ENCODE measurements around the gene MX2. TPM values are rescaled to one million over a fixed set of nuclear protein-coding genes. Genes with fewer than 3 reads are reported as not detected.

The MX2 gene
- total and polyA plus RNA-seq, 2 of the 8 experiments (the other 6 are each of a cell fraction or from before 2014, with no cell fraction given), result 3.1 to 8.9 TPM

- Histone ChIP-seq H4K5ac (ENCODE audit: insufficient read length, low read depth, low read length) (no peak within 1 kb of the TSS), H3K9ac (replicated peaks in 1 of 4; ENCODE audit: extremely low read depth in 1 of 4, low read depth in 3 of 4, low read length in 3 of 4) (no peak within 1 kb of the TSS; a peak in 3 of 7 replicates), H3K18ac (ENCODE audit: extremely low read depth, low read length) (peak within 1 kb of the TSS; percentile 78), H3K23ac (ENCODE audit: insufficient read length) (no peak within 1 kb of the TSS), H3K4me1 (replicated peaks in 1 of 4; ENCODE audit: control insufficient read depth in 3 of 4, insufficient read depth in 4 of 4, low read length in 3 of 4) (0 out of 7 replicates have a peak, but pooled peaks cover 0 to 3% (median 1%) of the 10 kb centered on the region in 4 experiments), H4K20me1 (replicated peaks in 1 of 2; ENCODE audit: control insufficient read depth in 1 of 2, insufficient read depth in 2 of 2, low read length in 2 of 2) (no peaks in the 10 kb centered on the region), H3K9me3 (ENCODE audit: insufficient read depth in 2 of 2, low read depth in 1 of 2, low read length in 1 of 2) (no peaks in the 10 kb centered on the region), H3K4me2 (ENCODE audit: insufficient read depth in 1 of 2, low read depth in 2 of 2, low read length in 2 of 2) (peak within 1 kb of the TSS; percentile 60 to 89), H2BK5ac (ENCODE audit: low read depth, low read length) (no peak within 1 kb of the TSS), H3K27ac (ENCODE audit: low read depth, low read length) (no peak within 1 kb of the TSS), H4K8ac (ENCODE audit: extremely low read depth, insufficient read depth, low read length) (peak within 1 kb of the TSS; percentile 80), H3K27me3 (replicated peaks in 1 of 4; ENCODE audit: control insufficient read depth in 3 of 4, extremely low read depth in 1 of 4, insufficient read depth in 3 of 4, low read length in 3 of 4) (peaks cover 5 to 33% (median 24%) of the 10 kb centered on the region in 4 experiments), H3K79me1 (ENCODE audit: low read depth, low read length) (no peaks in the 10 kb centered on the region), H4K91ac (replicated peaks; ENCODE audit: insufficient read length, low read length) (peak within 1 kb of the TSS; percentile 36), H3K36me3 (ENCODE audit: control insufficient read depth in 2 of 4, insufficient read depth in 4 of 4, low read length in 3 of 4) (no peaks in the 10 kb centered on the region), H3K56ac (replicated peaks; ENCODE audit: insufficient read length, low read depth, low read length) (no peak within 1 kb of the TSS), H2BK15ac (ENCODE audit: low read length) (peak within 1 kb of the TSS; percentile 61; the same call in 1 of the 2 replicates), H3K79me2 (ENCODE audit: control insufficient read depth in 1 of 2, insufficient read depth in 2 of 2, low read length in 2 of 2) (no peaks in the 10 kb centered on the region), H3K4me3 (ENCODE audit: extremely low read depth in 1 of 4, insufficient read depth in 2 of 4, low read depth in 3 of 4, low read length in 4 of 4) (peak within 1 kb of the TSS; percentile 24 to 66 (median 58)), H2AK5ac (ENCODE audit: low read depth, low read length) (no peak within 1 kb of the TSS), H2AFZ (ENCODE audit: low read length) (peak within 1 kb of the TSS; percentile 97), H2BK20ac (ENCODE audit: low read length) (0 out of 2 replicates have a peak within 1 kb of the TSS, but pooled peaks have one; percentile 3), H3K23me2 (ENCODE audit: low read depth, low read length) (peaks cover 6% of the 10 kb centered on the region; the same call in 1 of the 2 replicates), H3K4ac (replicated peaks; ENCODE audit: insufficient read length, low read depth, low read length) (no peak within 1 kb of the TSS), H2BK120ac (replicated peaks; ENCODE audit: low read depth, low read length) (no peak within 1 kb of the TSS), H3K14ac (ENCODE audit: insufficient read length) (no peak within 1 kb of the TSS), H2BK12ac (ENCODE audit: low read depth, low read length) (peak within 1 kb of the TSS; percentile 33; the same call in 1 of the 2 replicates)
- 5% methylated on average over 48 of the region's 65 CpGs; no CpG with 5 or more reads in 1 of the 2 experiments for WGBS, 2 experiments (ENCODE audit: extremely low coverage in 1 of 2, insufficient coverage in 1 of 2, insufficient read length in 1 of 2, insufficient replicate concordance in 2 of 2, low coverage in 1 of 2, low lambda C conversion rate in 2 of 2, missing lambda C conversion rate in 1 of 2)
- no peak for FAIRE-seq
- peak in 1 of 2 experiments; percentile 60 for DNase-seq (ENCODE audit: low read depth in 1 of 2, low spot score in 2 of 2)
- CTCF ChIA-PET (ENCODE audit: partially characterized antibody), result interaction anchor here (4.4 kb wide), 1 partner anchor 14 kb away, joined by 20 read pairs; no protein-coding TSS in a partner anchor
- POLR2A ChIA-PET (ENCODE audit: partially characterized antibody), result interaction anchor here (0.6 kb wide), 1 partner anchor 131 kb away, joined by 3 read pairs; no protein-coding TSS in a partner anchor
- TF ChIP-seq CEBPB (IDR thresholded peaks at IDR 0.05; ENCODE audit: low read depth, low read length), result no peak
- TF ChIP-seq BACH1 (IDR thresholded peaks at IDR 0.05; ENCODE audit: low read length), result no peak
- TF ChIP-seq RBBP5 (IDR thresholded peaks at IDR 0.05; ENCODE audit: borderline replicate concordance, low read depth, low read length), result 0 out of 2 replicates have a peak, but pooled peaks have one; percentile 28
- no peak for TF ChIP-seq NRF1 (IDR thresholded peaks at IDR 0.05; ENCODE audit: low read depth, low read length)
- peak; percentile 19; the same call in 1 of the 2 replicates for TF ChIP-seq BRCA1 (IDR thresholded peaks at IDR 0.05; ENCODE audit: low read depth, low read length)
- TF ChIP-seq SUZ12 (IDR thresholded peaks at IDR 0.05; ENCODE audit: low read length), result 0 out of 2 replicates have a peak, but pooled peaks have one; percentile 32
- TF ChIP-seq JUND (IDR thresholded peaks at IDR 0.05; ENCODE audit: low read length), result no peak
- no peak for TF ChIP-seq GABPA (IDR thresholded peaks at IDR 0.05; ENCODE audit: borderline replicate concordance, insufficient read depth, low read length)
- peak; percentile 65 for TF ChIP-seq TAF1 (IDR thresholded peaks at IDR 0.05; ENCODE audit: low read depth, low read length)
- peak; percentile 56 for TF ChIP-seq EZH2 (IDR thresholded peaks at IDR 0.05; ENCODE audit: low read depth, low read length, severe bottlenecking)
- TF ChIP-seq JUN (IDR thresholded peaks at IDR 0.05; ENCODE audit: low read depth, low read length), result no peak
- peak; percentile 58 for TF ChIP-seq ASH2L (IDR thresholded peaks at IDR 0.05; ENCODE audit: low read length)
- TF ChIP-seq POU5F1 (IDR thresholded peaks at IDR 0.05; ENCODE audit: low read depth, low read length), result no peak
These were observed 64.3 kb downstream of the MX2 start, which contains the start of gene MX1 for GRCh38 chr21:41425954-41426675. Gene MX1, plus strand, starts transcription at chr21:41426239. Its CDS starts 5,832 bp downstream, at chr21:41432071.
